HUES6 (cell line): ENCODE measurements around the gene TUBGCP5.
"Not testable (repeated sequence)": the region's sequence is repeated elsewhere in the genome, so short reads cannot be mapped to it uniquely, and the experiment has no call there.

Experiments used
- H3K27ac ChIP-seq: 2 replicates; pipeline ENCODE4 v1.7.0; 2013; ENCODE audit warnings: low read depth, mild to moderate bottlenecking, low read length, inconsistent platforms
- H3K27me3 ChIP-seq: 2 replicates; pipeline ENCODE4 v1.6.1; 2013; ENCODE audit warnings: low read length; ENCODE audit not compliant: control insufficient read depth, insufficient read depth
- H3K36me3 ChIP-seq: 2 replicates; pipeline ENCODE4 v1.6.1; 2013; ENCODE audit warnings: low read length; ENCODE audit not compliant: control insufficient read depth, insufficient read depth
- H3K4me1 ChIP-seq: 2 replicates; pipeline ENCODE4 v1.6.1; 2013; ENCODE audit warnings: low read length; ENCODE audit not compliant: control insufficient read depth, insufficient read depth
- H3K4me3 ChIP-seq: 2 replicates; pipeline ENCODE4 v1.5.1; 2013; ENCODE audit warnings: low read depth, low read length
- H3K9ac ChIP-seq: one replicate; pipeline ENCODE4 v1.6.1; 2013; ENCODE audit warnings: mild to moderate bottlenecking, low read length
- H3K9me3 ChIP-seq: 2 replicates; pipeline ENCODE4 v1.6.1; 2013; ENCODE audit warnings: low read depth, low read length; ENCODE audit not compliant: control insufficient read depth, insufficient read depth

The TUBGCP5 gene

GRCh38 chr15:23002920-23003319 is 36.4 kb downstream of the TUBGCP5 start:
- H3K9me3 ChIP-seq, result no peaks in the 10 kb centered on the region
- H3K36me3 ChIP-seq, result peaks cover 79% of the 10 kb centered on the region
- H3K27ac ChIP-seq, result no peak overlapping the region
- no peaks in the 10 kb centered on the region for H3K27me3 ChIP-seq
- no peak overlapping the region for H3K4me3 ChIP-seq
- no peaks in the 10 kb centered on the region for H3K4me1 ChIP-seq
- H3K9ac ChIP-seq, result no peak overlapping the region

- H3K9ac ChIP-seq, result no peak overlapping the region
- H3K36me3 ChIP-seq, result peaks cover 28% of the 10 kb centered on the region
- H3K27me3 ChIP-seq, result no peaks in the 10 kb centered on the region
- no peak overlapping the region for H3K27ac ChIP-seq
- no peak overlapping the region for H3K4me3 ChIP-seq
- H3K9me3 ChIP-seq, result no peaks in the 10 kb centered on the region
- H3K4me1 ChIP-seq, result no peaks in the 10 kb centered on the region
Measured at GRCh38 chr15:22995795-22996194, 43.6 kb downstream of the TUBGCP5 start.

GRCh38 chr15:22992024-22992326 is 47.4 kb downstream of the TUBGCP5 start:
- Histone ChIP-seq H3K4me3 (no peak overlapping the region), H3K4me1 (no peaks in the 10 kb centered on the region), H3K27me3 (no peaks in the 10 kb centered on the region), H3K9me3 (no peaks in the 10 kb centered on the region), H3K27ac (no peak overlapping the region), H3K36me3 (peaks cover 8% of the 10 kb centered on the region), H3K9ac (no peak overlapping the region)

- peaks cover 7% of the 10 kb centered on the region for H3K36me3 ChIP-seq
- no peak overlapping the region for H3K9ac ChIP-seq
- H3K4me1 ChIP-seq, result no peaks in the 10 kb centered on the region
- H3K27me3 ChIP-seq, result no peaks in the 10 kb centered on the region
- no peak overlapping the region for H3K4me3 ChIP-seq
- no peaks in the 10 kb centered on the region for H3K9me3 ChIP-seq
- no peak overlapping the region for H3K27ac ChIP-seq
Measured at GRCh38 chr15:22989576-22990477, 49.5 kb downstream of the TUBGCP5 start.

- no peak overlapping the region for H3K27ac ChIP-seq
- H3K9ac ChIP-seq, result no peak overlapping the region
- no peaks in the 10 kb centered on the region for H3K27me3 ChIP-seq
- H3K4me1 ChIP-seq, result no peaks in the 10 kb centered on the region
- no peaks in the 10 kb centered on the region for H3K36me3 ChIP-seq
- no peaks in the 10 kb centered on the region for H3K9me3 ChIP-seq
- no peak overlapping the region for H3K4me3 ChIP-seq
Measured at GRCh38 chr15:22988811-22989210, 50.6 kb downstream of the TUBGCP5 start.

- H3K4me1 ChIP-seq, H3K9ac ChIP-seq, H3K4me3 ChIP-seq, H3K27ac ChIP-seq, H3K36me3 ChIP-seq, H3K9me3 ChIP-seq: not testable (repeated sequence)
- H3K27me3 ChIP-seq, result peaks cover 29% of the 10 kb centered on the region
Measured at GRCh38 chr15:22981931-22982330, 57.4 kb downstream of the TUBGCP5 start.

GRCh38 chr15:22981051-22981840 is 58.1 kb downstream of the TUBGCP5 start:
- peak overlapping the region; percentile 74 for H3K9ac ChIP-seq

GRCh38 chr15:22980189-22981050 is 58.9 kb downstream of the TUBGCP5 start, which contains the start of gene CYFIP1:
Gene CYFIP1 (minus strand): TSS chr15:22980368. CDS start chr15:22947285, 33,083 bp downstream.
- H3K27ac ChIP-seq, result no peak within 1 kb of the TSS

More at GRCh38 chr15:22981051-22981840, 58.1 kb downstream of the TUBGCP5 start:
- Histone ChIP-seq H3K27ac (no peak overlapping the region), H3K4me1 (0 out of 2 replicates have a peak, but pooled peaks cover 6% of the 10 kb centered on the region), H3K4me3 (peak overlapping the region; percentile 86), H3K9me3 (no peaks in the 10 kb centered on the region), H3K27me3 (peaks cover 29% of the 10 kb centered on the region), H3K36me3 (no peaks in the 10 kb centered on the region)

GRCh38 chr15:22979238-22980188 is 59.9 kb downstream of the TUBGCP5 start:
- Histone ChIP-seq H3K27ac (no peak overlapping the region), H3K4me1 (0 out of 2 replicates have a peak, but pooled peaks cover 6% of the 10 kb centered on the region), H3K36me3 (no peaks in the 10 kb centered on the region), H3K27me3 (peaks cover 29% of the 10 kb centered on the region), H3K9me3 (no peaks in the 10 kb centered on the region), H3K9ac (peak overlapping the region; percentile 79), H3K4me3 (peak overlapping the region; percentile 86)

More at GRCh38 chr15:22980189-22981050, 58.9 kb downstream of the TUBGCP5 start, which contains the start of gene CYFIP1:
- 0 out of 2 replicates have a peak, but pooled peaks cover 6% of the 10 kb centered on the region for H3K4me1 ChIP-seq
- peak within 1 kb of the TSS; percentile 79 for H3K9ac ChIP-seq
- peaks cover 29% of the 10 kb centered on the region for H3K27me3 ChIP-seq
- H3K4me3 ChIP-seq, result peak within 1 kb of the TSS; percentile 86
- no peaks in the 10 kb centered on the region for H3K36me3 ChIP-seq
- no peaks in the 10 kb centered on the region for H3K9me3 ChIP-seq
